WI38 (cell line): ENCODE data around the gene USP19.

ENCODE experiments used
- H3K4me3 ChIP-seq: 2 replicates; pipeline ENCODE4 v1.5.1; 2011; ENCODE audit warnings: low read depth, mild to moderate bottlenecking, control low read depth, low read length
- CTCF ChIP-seq: IDR thresholded peaks from 2 replicates; pipeline ENCODE4 v1.5.1; 2012; ENCODE audit warnings: low read depth, mild to moderate bottlenecking, control low read depth, low read length

The USP19 gene

GRCh38 chr3:49122451-49122850 lies 1.8 kb upstream of the USP19 start:
- H3K4me3 ChIP-seq = no peak overlapping the region
- no peak for TF ChIP-seq CTCF

GRCh38 chr3:49122022-49122421 lies 1.4 kb upstream of the USP19 start:
- TF ChIP-seq CTCF = no peak
- H3K4me3 ChIP-seq = no peak overlapping the region

GRCh38 chr3:49121132-49121736 lies 611 bp upstream of the USP19 start:
- no peak for TF ChIP-seq CTCF
- H3K4me3 ChIP-seq = peak overlapping the region; percentile 91

- H3K4me3 ChIP-seq = peak overlapping the region; percentile 91
- no peak for TF ChIP-seq CTCF
Measured at GRCh38 chr3:49120096-49120437, 556 bp downstream of the USP19 start.

GRCh38 chr3:49119439-49119838 lies 1.2 kb downstream of the USP19 start:
- no peak for TF ChIP-seq CTCF
- peak overlapping the region; percentile 91 for H3K4me3 ChIP-seq

- H3K4me3 ChIP-seq = no peak overlapping the region
Measured at GRCh38 chr3:49119036-49119435, 1.6 kb downstream of the USP19 start.

GRCh38 chr3:49112262-49112661 lies 8.4 kb downstream of the USP19 start:
- TF ChIP-seq CTCF = no peak
- no peak overlapping the region for H3K4me3 ChIP-seq

More at GRCh38 chr3:49119036-49119435, 1.6 kb downstream of the USP19 start:
- TF ChIP-seq CTCF = no peak
